Measurements from ENCODE around the gene ZNF222. TPM values are rescaled to one million over a fixed set of nuclear protein-coding genes. Genes with fewer than 3 reads are reported as not detected.

ZNF222 gene
- total RNA-seq, 1 experiment from 2014 or later = 5.4 TPM

- no peak overlapping the region for H3K14ac ChIP-seq (ENCODE audit: insufficient read depth, low read length)
- H3K4ac ChIP-seq (ENCODE audit: low read depth, low read length) = no peak overlapping the region
- no peaks in the 10 kb centered on the region for H3K27me3 ChIP-seq (ENCODE audit: insufficient read depth, low read length)
- H4K5ac ChIP-seq (ENCODE audit: insufficient read length, low read depth, low read length) = no peak overlapping the region
- H4K20me1 ChIP-seq (ENCODE audit: control insufficient read depth, insufficient read depth, insufficient read length) = no peaks in the 10 kb centered on the region
- no peak overlapping the region for H3K9ac ChIP-seq (ENCODE audit: extremely low read depth, insufficient read length, low read length)
- no peak for DNase-seq
- Mint-ChIP-seq H3K4me1 (no peaks in the 10 kb centered on the region), H3K36me3 (ENCODE audit: insufficient read depth in 1 of 3, low read depth in 3 of 3) (peaks cover 83 to 91% (median 89%) of the 10 kb centered on the region in 3 experiments), H3K4me3 (no peak overlapping the region), H3K27ac (no peak overlapping the region), H3K9me3 (peaks cover 5 to 25% of the 10 kb centered on the region in 2 experiments), H3K27me3 (ENCODE audit: low read depth) (no peaks in the 10 kb centered on the region)
- WGBS (ENCODE audit: extremely low coverage, insufficient read length, low lambda C conversion rate) = no CpG with 5 or more reads among the region's 1 CpG
- no peak overlapping the region for H2AFZ ChIP-seq (ENCODE audit: low read length)
- TF ChIP-seq, protein P1, sequence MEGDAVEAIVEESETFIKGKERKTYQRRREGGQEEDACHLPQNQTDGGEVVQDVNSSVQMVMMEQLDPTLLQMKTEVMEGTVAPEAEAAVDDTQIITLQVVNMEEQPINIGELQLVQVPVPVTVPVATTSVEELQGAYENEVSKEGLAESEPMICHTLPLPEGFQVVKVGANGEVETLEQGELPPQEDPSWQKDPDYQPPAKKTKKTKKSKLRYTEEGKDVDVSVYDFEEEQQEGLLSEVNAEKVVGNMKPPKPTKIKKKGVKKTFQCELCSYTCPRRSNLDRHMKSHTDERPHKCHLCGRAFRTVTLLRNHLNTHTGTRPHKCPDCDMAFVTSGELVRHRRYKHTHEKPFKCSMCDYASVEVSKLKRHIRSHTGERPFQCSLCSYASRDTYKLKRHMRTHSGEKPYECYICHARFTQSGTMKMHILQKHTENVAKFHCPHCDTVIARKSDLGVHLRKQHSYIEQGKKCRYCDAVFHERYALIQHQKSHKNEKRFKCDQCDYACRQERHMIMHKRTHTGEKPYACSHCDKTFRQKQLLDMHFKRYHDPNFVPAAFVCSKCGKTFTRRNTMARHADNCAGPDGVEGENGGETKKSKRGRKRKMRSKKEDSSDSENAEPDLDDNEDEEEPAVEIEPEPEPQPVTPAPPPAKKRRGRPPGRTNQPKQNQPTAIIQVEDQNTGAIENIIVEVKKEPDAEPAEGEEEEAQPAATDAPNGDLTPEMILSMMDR (conservative IDR thresholded peaks at IDR 0.05) = no peak
- no peak overlapping the region for H2BK120ac ChIP-seq (ENCODE audit: low read depth, low read length, poor library complexity, severe bottlenecking)
- H3K23me2 ChIP-seq (ENCODE audit: insufficient read length, low read depth, low read length, poor library complexity, severe bottlenecking) = no peaks in the 10 kb centered on the region
- peaks cover 6% of the 10 kb centered on the region for H3K9me3 ChIP-seq (ENCODE audit: control insufficient read depth, low read depth, low read length)
- H2BK5ac ChIP-seq (ENCODE audit: insufficient read length, low read length) = no peak overlapping the region
- H3K4me1 ChIP-seq (ENCODE audit: insufficient read depth, low read length) = no peaks in the 10 kb centered on the region
- H4K8ac ChIP-seq (replicated peaks; ENCODE audit: insufficient read length, low read depth, low read length) = no peak overlapping the region
- no peak overlapping the region for H3K27ac ChIP-seq (ENCODE audit: insufficient read length, low read depth, low read length)
- no peak overlapping the region for H2AK5ac ChIP-seq (ENCODE audit: insufficient read length, low read length)
- H3K56ac ChIP-seq (ENCODE audit: insufficient read length, low read depth, low read length) = no peak overlapping the region
- H2BK15ac ChIP-seq (ENCODE audit: low read depth, low read length) = no peak overlapping the region
- no peaks in the 10 kb centered on the region for H3K79me2 ChIP-seq (ENCODE audit: insufficient read depth, low read length)
- H3K79me1 ChIP-seq (ENCODE audit: insufficient read depth, low read depth, low read length, poor library complexity, severe bottlenecking) = no peaks in the 10 kb centered on the region
- no peak overlapping the region for H2BK12ac ChIP-seq (ENCODE audit: insufficient read length, low read depth, low read length)
- H2BK20ac ChIP-seq (ENCODE audit: low read depth, low read length, poor library complexity, severe bottlenecking) = no peak overlapping the region
- H3K18ac ChIP-seq (ENCODE audit: insufficient read length, low read depth, low read length) = no peak overlapping the region
- no peak overlapping the region for H3K23ac ChIP-seq (ENCODE audit: insufficient read length, low read depth, low read length)
- no peak overlapping the region for H3K4me2 ChIP-seq (ENCODE audit: insufficient read depth, insufficient read length, low read length)
- H3T11ph ChIP-seq (ENCODE audit: low read length) = no peak overlapping the region
- no peak overlapping the region for H4K91ac ChIP-seq (ENCODE audit: insufficient read length, low read depth, low read length)
Observed at GRCh38 chr19:44061038-44061437, 35.9 kb downstream of the ZNF222 start.

Data from H9 (cell line).